ENCODE data around the gene TRMT2A. TPM values are rescaled to one million over a fixed set of nuclear protein-coding genes. Genes with fewer than 3 reads are reported as not detected.

Gene TRMT2A
- total and polyA plus RNA-seq, 10 of the 15 experiments (the other 5 are each of a cell fraction or from before 2014, with no cell fraction given): 0.29 to 97.0 (median 57.9) TPM

DNA sequence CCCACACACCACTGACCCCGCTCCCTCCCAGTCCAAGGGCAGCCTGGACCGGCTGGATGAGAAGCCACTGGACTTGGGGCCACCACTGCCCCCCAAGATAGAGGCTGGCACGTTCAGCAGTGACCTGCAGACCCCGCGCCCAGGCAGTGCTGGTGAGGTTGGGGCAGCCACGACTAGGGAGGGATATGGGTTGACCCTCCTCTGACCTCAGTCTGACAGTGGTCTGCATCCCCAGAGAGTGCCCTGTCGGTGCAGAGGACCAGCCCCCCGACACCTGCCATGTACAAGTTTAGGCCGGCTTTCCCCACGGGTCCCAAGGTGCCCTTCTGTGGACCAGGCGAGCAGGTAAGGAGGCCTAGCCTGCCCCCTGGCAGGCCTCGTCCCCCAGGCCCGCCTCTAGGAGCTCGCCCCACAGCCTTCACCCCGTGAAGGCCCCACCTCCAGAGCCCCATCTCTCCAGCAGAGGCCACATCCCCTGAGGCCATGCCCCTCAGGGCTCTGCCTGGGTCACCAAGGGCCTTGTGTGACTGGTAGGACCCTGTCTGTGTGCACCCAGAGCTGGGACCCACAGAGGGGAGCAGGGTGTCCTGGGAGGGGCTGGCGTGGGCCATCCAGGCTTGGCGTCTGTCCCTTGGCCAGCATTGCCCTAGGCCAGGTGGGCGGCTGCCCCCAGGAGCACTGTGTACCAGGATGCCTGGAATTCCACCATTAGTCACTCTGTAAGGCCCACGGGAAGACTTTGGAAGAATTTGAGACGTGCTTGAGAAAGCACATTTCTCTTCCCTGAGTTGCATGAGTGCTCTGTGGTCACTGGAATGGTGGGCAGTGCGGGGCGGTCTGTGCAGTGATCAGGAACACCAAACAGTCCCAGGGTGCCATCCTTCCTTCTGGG, 24.4 kb upstream of the TRMT2A start (continued):
- TF ChIP-seq USF1 (IDR thresholded peaks at IDR 0.05; ENCODE audit: borderline replicate concordance, extremely low read length, insufficient read depth, low read depth, low read length): no peak

DNA sequence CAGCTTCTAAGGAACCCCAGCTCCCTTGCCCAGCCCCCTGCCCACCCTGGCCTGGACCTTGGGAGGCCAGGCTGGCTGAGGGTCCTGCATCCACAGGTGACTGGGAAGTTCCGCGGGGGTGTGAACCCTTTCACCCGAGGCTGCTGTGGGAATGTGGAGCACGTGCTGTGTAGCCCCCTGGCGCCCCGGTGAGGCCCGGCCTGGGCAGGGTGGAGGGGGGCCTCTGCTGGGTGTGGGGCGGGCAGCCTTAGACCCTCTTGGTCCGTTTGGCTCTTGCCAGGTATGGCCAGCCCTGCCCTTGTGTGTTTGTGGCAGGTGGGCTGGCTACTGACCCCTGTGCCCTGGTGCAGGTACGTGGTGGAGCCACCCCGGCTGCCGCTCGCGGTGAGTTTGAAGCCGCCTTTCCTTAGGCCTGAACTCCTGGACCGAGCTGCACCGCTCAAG, 23.5 kb upstream of the TRMT2A start:
- no peaks in the 10 kb centered on the region; a peak in 1 of 4 replicates for H3K36me3 ChIP-seq (ENCODE audit: control insufficient read depth in 2 of 2, insufficient read depth in 2 of 2, low read length in 1 of 2)
- intact Hi-C loops (cut with micrococcal nuclease; ENCODE audit: unreplicated experiment) (no loop called here), in situ Hi-C loops (cut with MboI) (no loop called here)
- H3K27me3 ChIP-seq (replicated peaks in 1 of 2; ENCODE audit: control insufficient read depth in 2 of 2, insufficient read depth in 2 of 2, low read length in 1 of 2): no peaks in the 10 kb centered on the region
- no peaks in the 10 kb centered on the region; the same call in 1 of the 2 replicates for H3K4me1 ChIP-seq (ENCODE audit: control insufficient read depth, insufficient read depth, low read length)
- RAD21 ChIA-PET (ENCODE audit: unreplicated experiment): no interaction called here
- H3K9me3 ChIP-seq (replicated peaks; ENCODE audit: control insufficient read depth, insufficient read depth, low read length): no peaks in the 10 kb centered on the region
- no peak for ATAC-seq
- no peak overlapping the region for H3K27ac ChIP-seq (ENCODE audit: control insufficient read depth, insufficient read depth)
- no peak overlapping the region for H2AFZ ChIP-seq (ENCODE audit: control insufficient read depth, low read depth, low read length)
- FAIRE-seq: no peak
- CTCF ChIA-PET: no interaction called here
- no peak overlapping the region for H3K9ac ChIP-seq (ENCODE audit: control insufficient read depth, insufficient read depth, low read length)
- BruUV-seq (replicated peaks): no TSS peak
- DNase-seq (ENCODE audit: low read depth, low spot score): no peak
- SMC1A ChIA-PET (ENCODE audit: uncharacterized antibody, unreplicated experiment): no interaction called here
- H3K4me3 ChIP-seq: no peak overlapping the region
- no peaks in the 10 kb centered on the region for H4K20me1 ChIP-seq (ENCODE audit: control insufficient read depth, insufficient read depth)
- TF ChIP-seq BCL11A (IDR thresholded peaks at IDR 0.05; ENCODE audit: low read depth, low read length) (no peak), MEF2B (IDR thresholded peaks at IDR 0.05; ENCODE audit: partially characterized antibody, poor library complexity, severe bottlenecking) (no peak), EP300 (IDR thresholded peaks at IDR 0.05; ENCODE audit: borderline replicate concordance in 1 of 2, control insufficient read depth in 1 of 2, low read depth in 2 of 2, low read length in 2 of 2) (no peak), NFXL1 (IDR thresholded peaks at IDR 0.05; ENCODE audit: borderline replicate concordance) (no peak), TARDBP (IDR thresholded peaks at IDR 0.05; ENCODE audit: borderline replicate concordance) (no peak)
- TF ChIP-seq, protein P1, sequence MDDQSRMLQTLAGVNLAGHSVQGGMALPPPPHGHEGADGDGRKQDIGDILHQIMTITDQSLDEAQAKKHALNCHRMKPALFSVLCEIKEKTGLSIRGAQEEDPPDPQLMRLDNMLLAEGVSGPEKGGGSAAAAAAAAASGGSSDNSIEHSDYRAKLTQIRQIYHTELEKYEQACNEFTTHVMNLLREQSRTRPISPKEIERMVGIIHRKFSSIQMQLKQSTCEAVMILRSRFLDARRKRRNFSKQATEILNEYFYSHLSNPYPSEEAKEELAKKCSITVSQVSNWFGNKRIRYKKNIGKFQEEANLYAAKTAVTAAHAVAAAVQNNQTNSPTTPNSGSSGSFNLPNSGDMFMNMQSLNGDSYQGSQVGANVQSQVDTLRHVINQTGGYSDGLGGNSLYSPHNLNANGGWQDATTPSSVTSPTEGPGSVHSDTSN (IDR thresholded peaks at IDR 0.05; ENCODE audit: insufficient replicate concordance, low read depth, low read length): no peak
- no peak overlapping the region for H3K4me2 ChIP-seq (ENCODE audit: control insufficient read depth, insufficient read depth)
- POLR2A ChIA-PET: no interaction called here
- 81% methylated on average over 14 of the region's 17 CpGs for WGBS (ENCODE audit: insufficient coverage, insufficient replicate concordance, low lambda C conversion rate, missing lambda C conversion rate)
- H3K79me2 ChIP-seq (ENCODE audit: control insufficient read depth, insufficient read depth, low read length): no peaks in the 10 kb centered on the region

Data from GM12878 (cell line).